G401.6 (cell line): ENCODE results near the gene HSD17B8.

Source experiments
- FAIRE-seq: peaks from 2 replicates; lab custom pipeline; 2012; peaks lifted over from hg19 to GRCh38; lab: Jason Lieb, UNC

Gene HSD17B8

GRCh38 chr6:33171880-33172687 is 32.4 kb upstream of the HSD17B8 start:
- FAIRE-seq = no peak

GRCh38 chr6:33172688-33173534 is 31.5 kb upstream of the HSD17B8 start:
- FAIRE-seq = no peak

GRCh38 chr6:33173535-33174180 is 30.8 kb upstream of the HSD17B8 start:
- no peak for FAIRE-seq

GRCh38 chr6:33174784-33175183 is 29.7 kb upstream of the HSD17B8 start:
- no peak for FAIRE-seq

- FAIRE-seq = no peak
These were observed 28.9 kb upstream of the HSD17B8 start for GRCh38 chr6:33175436-33176069.

GRCh38 chr6:33176906-33177305 is 27.5 kb upstream of the HSD17B8 start:
- no peak for FAIRE-seq

GRCh38 chr6:33177552-33178446 is 26.7 kb upstream of the HSD17B8 start:
- no peak for FAIRE-seq

- FAIRE-seq = no peak
These were observed 25.5 kb upstream of the HSD17B8 start for GRCh38 chr6:33178755-33179475.

- no peak for FAIRE-seq
These were observed 23.3 kb upstream of the HSD17B8 start for GRCh38 chr6:33181141-33181540.

- no peak for FAIRE-seq
These were observed 21.3 kb upstream of the HSD17B8 start for GRCh38 chr6:33183071-33183683.

GRCh38 chr6:33185190-33185589 is 19.3 kb upstream of the HSD17B8 start:
- FAIRE-seq = no peak

GRCh38 chr6:33185654-33186187 is 18.7 kb upstream of the HSD17B8 start:
- FAIRE-seq = no peak

GRCh38 chr6:33187809-33188208 is 16.6 kb upstream of the HSD17B8 start:
- FAIRE-seq = no peak

- no peak for FAIRE-seq
These were observed 15.3 kb upstream of the HSD17B8 start for GRCh38 chr6:33189164-33189563.

- FAIRE-seq = no peak
These were observed 14.6 kb upstream of the HSD17B8 start for GRCh38 chr6:33189625-33190448.

- no peak for FAIRE-seq
These were observed 13.8 kb upstream of the HSD17B8 start for GRCh38 chr6:33190504-33191107.

- FAIRE-seq = no peak
These were observed 12.9 kb upstream of the HSD17B8 start for GRCh38 chr6:33191383-33192104.

- FAIRE-seq = no peak
These were observed 12.3 kb upstream of the HSD17B8 start, which contains the start of gene COL11A2 for GRCh38 chr6:33192105-33192646. COL11A2 (minus strand) TSS chr6:33192467; CDS start chr6:33192240, 227 bp downstream.
